Epithelial cell of prostate (primary cell): ENCODE measurements around the gene CHTF18.
"Not testable (repeated sequence)": the region's sequence is repeated elsewhere in the genome, so short reads cannot be mapped to it uniquely, and the experiment has no call there.

Source experiments
- DNase-seq: peaks from one replicate; pipeline ENCODE4 v3.0.0-alpha.2; 2011; ENCODE audit warnings: low read depth, low spot score
- H3K27ac ChIP-seq: fragments of 450-650 bp; 2 replicates; pipeline ENCODE4 v1.5.1; 2017; ENCODE audit warnings: mild to moderate bottlenecking

Gene CHTF18

GRCh38 chr16:822174-822908 is 33.9 kb downstream of the CHTF18 start:
- DNase-seq = no peak
- no peak overlapping the region for H3K27ac ChIP-seq

GRCh38 chr16:822909-823297 is 34.5 kb downstream of the CHTF18 start:
- no peak for DNase-seq
- H3K27ac ChIP-seq = no peak overlapping the region

- no peak overlapping the region for H3K27ac ChIP-seq
- no peak for DNase-seq
Observed at GRCh38 chr16:824194-824593, 35.8 kb downstream of the CHTF18 start.

- H3K27ac ChIP-seq = no peak overlapping the region
- DNase-seq = no peak
Observed at GRCh38 chr16:824601-825000, 36.2 kb downstream of the CHTF18 start.

- no peak for DNase-seq
- H3K27ac ChIP-seq = no peak overlapping the region
Observed at GRCh38 chr16:825341-826061, 37.1 kb downstream of the CHTF18 start.

- no peak for DNase-seq
- H3K27ac ChIP-seq = no peak overlapping the region
Observed at GRCh38 chr16:827513-827912, 39.1 kb downstream of the CHTF18 start.

- H3K27ac ChIP-seq = no peak overlapping the region
- no peak for DNase-seq
Observed at GRCh38 chr16:828891-829290, 40.5 kb downstream of the CHTF18 start.

GRCh38 chr16:830107-830870 is 41.9 kb downstream of the CHTF18 start:
- DNase-seq = no peak
- H3K27ac ChIP-seq = no peak overlapping the region

- no peak for DNase-seq
Observed at GRCh38 chr16:830871-831570, 42.6 kb downstream of the CHTF18 start.

GRCh38 chr16:831571-832413 is 43.4 kb downstream of the CHTF18 start:
- no peak overlapping the region for H3K27ac ChIP-seq
- no peak for DNase-seq

More at GRCh38 chr16:830871-831570, 42.6 kb downstream of the CHTF18 start:
- no peak overlapping the region for H3K27ac ChIP-seq

GRCh38 chr16:832652-833336 is 44.4 kb downstream of the CHTF18 start:
- no peak overlapping the region for H3K27ac ChIP-seq
- no peak for DNase-seq

- no peak for DNase-seq
- H3K27ac ChIP-seq = no peak overlapping the region
Observed at GRCh38 chr16:833411-833810, 45.0 kb downstream of the CHTF18 start.

- H3K27ac ChIP-seq = no peak overlapping the region
- no peak for DNase-seq
Observed at GRCh38 chr16:835373-835772, 47.0 kb downstream of the CHTF18 start.

- no peak overlapping the region for H3K27ac ChIP-seq
- DNase-seq = no peak
Observed at GRCh38 chr16:836221-836620, 47.8 kb downstream of the CHTF18 start.

- not testable (repeated sequence) for DNase-seq
Observed at GRCh38 chr16:836822-837221, 48.4 kb downstream of the CHTF18 start.

GRCh38 chr16:838741-839140 is 50.3 kb downstream of the CHTF18 start:
- H3K27ac ChIP-seq = no peak overlapping the region
- no peak for DNase-seq

More at GRCh38 chr16:836822-837221, 48.4 kb downstream of the CHTF18 start:
- H3K27ac ChIP-seq = not testable (repeated sequence)

GRCh38 chr16:839643-840408 is 51.4 kb downstream of the CHTF18 start:
- no peak overlapping the region for H3K27ac ChIP-seq
- no peak for DNase-seq
